Activated T-cell treated with anti-CD3 and anti-CD28 coated beads for 4 hours (primary cell): ENCODE measurements around the gene ANKRD66.
"Not testable (repeated sequence)": the region's sequence is repeated elsewhere in the genome, so short reads cannot be mapped to it uniquely, and the experiment has no call there.

Source experiments
- DNase-seq: peaks from one replicate; pipeline ENCODE4 v3.0.0-alpha.2; 2020

Gene ANKRD66

GRCh38 chr6:46746696-46747095, at the start of gene ANKRD66:
Gene ANKRD66 (plus strand): TSS chr6:46746933. CDS start chr6:46751949, 5,016 bp downstream.
- DNase-seq = no peak

- no peak for DNase-seq
Measured at GRCh38 chr6:46699970-46700369, 46.8 kb upstream of the ANKRD66 start.

- no peak for DNase-seq
Measured at GRCh38 chr6:46704562-46704961, 42.2 kb upstream of the ANKRD66 start.

GRCh38 chr6:46706464-46706863, 40.3 kb upstream of the ANKRD66 start:
- no peak for DNase-seq

DNA sequence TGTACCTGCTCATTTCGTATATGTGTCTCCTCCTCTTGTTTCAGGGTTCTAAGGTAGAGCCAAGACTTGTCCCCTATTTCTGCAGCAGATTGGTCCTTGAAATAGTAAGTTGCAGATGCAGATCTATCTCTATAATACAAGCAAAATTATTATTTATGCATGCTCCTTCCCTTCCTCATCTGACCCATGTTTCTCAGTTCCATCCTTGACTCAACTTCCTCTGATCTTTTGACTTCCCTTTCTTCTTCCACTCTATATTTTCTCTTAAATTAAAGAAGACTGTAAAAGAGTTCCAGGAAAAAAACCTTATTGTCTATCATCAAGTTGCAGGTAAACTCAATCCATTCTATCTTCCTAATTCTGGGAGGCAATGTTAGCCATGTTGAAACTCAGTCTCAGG, 35.2 kb upstream of the ANKRD66 start:
- no peak for DNase-seq

DNA sequence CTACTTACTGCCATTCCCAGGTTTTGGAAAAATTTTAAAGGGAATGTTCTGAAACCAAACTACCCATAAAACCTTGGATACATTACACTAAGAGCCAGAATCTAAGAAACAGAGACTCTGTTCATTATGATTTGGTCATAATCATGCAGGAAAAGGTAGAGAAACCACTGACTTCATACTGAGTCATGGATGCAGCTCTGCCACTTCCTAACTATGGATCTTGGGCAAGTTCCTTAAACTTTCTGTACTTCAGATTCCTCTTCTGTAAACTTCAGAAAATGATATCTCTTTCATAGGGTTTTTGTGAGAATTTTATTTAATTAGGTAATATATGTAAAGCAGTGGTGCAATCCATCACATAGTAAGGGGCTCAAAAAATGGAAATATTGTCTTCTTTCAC, 31.6 kb upstream of the ANKRD66 start:
- no peak for DNase-seq

DNA sequence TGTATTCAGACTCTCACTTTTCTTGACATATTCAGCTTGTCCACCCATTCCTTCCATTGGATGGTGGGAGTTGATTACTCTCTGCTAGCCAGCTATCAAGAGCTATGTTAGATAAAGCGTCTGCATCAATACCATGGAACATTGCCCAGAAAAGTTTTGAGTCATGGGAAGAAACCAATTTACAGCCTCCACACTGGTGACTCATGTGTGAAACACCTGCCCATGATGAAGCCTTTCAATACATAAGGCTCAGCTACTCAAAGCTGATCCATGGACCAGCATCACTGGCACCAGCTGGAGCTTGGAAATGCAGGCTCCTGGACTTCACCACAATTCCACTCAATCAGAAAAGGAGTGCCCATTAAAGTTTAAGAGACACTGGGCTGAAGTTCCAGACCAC, 27.6 kb upstream of the ANKRD66 start:
- DNase-seq = no peak

- DNase-seq = no peak
Measured at GRCh38 chr6:46720401-46720800, 26.3 kb upstream of the ANKRD66 start.

DNA sequence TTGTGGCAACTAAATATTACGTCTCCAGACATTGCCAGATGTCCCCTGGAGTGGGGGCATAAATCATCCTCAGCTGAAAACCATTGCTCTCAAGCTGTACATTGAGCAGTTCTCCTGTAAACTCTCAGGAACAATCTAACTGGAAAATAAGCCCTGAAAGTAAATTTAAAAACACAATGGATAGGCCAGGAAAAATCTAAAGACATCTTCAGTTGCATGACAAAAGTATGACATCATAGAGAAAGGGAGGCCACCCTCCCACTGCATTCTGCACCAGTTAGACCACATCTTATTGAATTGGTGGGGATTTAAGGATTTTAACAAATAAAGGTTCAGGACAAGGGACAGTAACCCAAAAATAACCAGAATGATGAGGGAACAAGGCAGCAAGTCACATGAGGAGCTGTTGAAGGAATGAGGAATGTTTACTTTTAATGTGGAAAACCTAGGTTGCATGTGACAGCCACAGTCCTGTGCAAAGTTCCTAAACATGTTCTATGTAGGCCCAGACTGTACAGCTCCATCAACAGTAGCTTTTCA, 16.9 kb upstream of the ANKRD66 start:
- no peak for DNase-seq

DNA sequence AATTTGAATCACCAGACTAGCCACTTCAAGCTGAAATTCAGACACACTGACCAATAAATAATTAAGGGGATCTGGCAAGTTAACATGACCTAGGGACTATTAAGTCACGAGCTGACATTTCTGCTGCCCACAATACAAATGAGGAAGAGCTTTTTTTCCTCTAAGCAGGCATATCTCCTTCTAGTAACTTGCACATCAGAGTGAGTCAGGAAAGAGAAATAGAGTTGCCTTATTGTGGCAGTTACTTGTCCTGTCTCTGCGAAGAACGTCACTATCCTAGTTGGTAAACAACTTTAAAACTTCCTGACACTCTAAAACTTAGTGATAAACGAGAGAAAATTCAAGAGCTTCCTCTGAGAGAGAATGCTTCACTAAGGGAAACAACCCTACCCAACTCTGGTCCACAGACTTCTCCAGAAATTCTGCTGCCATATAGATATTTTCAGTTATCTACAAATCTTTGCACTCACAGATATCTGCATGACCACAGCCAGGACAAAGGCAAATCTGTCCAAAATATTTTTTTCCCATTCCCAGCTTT, 15.7 kb upstream of the ANKRD66 start:
- no peak for DNase-seq

GRCh38 chr6:46733341-46733801, 13.4 kb upstream of the ANKRD66 start:
- no peak for DNase-seq

GRCh38 chr6:46734867-46735719, 11.6 kb upstream of the ANKRD66 start, which contains the start of gene PLA2G7:
Gene PLA2G7 (minus strand): TSS chr6:46735375. CDS start chr6:46722891, 12,484 bp downstream.
- DNase-seq = no peak

GRCh38 chr6:46735720-46736031, 11.1 kb upstream of the ANKRD66 start:
- DNase-seq = no peak

- DNase-seq = no peak
Measured at GRCh38 chr6:46736906-46737305, 9.8 kb upstream of the ANKRD66 start.

DNA sequence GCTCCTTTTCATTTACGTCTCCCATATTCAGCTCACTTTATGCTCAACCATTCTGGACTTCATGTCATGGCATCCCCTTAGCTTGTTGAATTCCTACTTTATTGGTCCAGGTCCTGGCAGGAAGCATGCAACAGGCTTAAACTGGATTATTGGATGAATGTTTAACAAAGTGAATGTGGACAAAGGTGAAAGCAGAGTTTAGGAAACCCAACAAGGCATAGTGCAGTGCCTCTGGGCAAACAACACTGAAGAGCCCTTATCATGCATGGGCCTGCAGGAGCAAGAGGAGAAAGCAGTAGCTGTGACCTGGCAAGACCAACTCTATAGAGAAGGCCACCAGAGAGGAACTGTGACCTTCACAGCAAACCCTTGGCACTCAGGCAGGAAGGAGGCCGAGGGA, 5.3 kb upstream of the ANKRD66 start:
- no peak for DNase-seq

GRCh38 chr6:46741910-46742309, 4.8 kb upstream of the ANKRD66 start:
- DNase-seq = no peak

GRCh38 chr6:46743425-46744158, 3.1 kb upstream of the ANKRD66 start:
- no peak for DNase-seq

DNA sequence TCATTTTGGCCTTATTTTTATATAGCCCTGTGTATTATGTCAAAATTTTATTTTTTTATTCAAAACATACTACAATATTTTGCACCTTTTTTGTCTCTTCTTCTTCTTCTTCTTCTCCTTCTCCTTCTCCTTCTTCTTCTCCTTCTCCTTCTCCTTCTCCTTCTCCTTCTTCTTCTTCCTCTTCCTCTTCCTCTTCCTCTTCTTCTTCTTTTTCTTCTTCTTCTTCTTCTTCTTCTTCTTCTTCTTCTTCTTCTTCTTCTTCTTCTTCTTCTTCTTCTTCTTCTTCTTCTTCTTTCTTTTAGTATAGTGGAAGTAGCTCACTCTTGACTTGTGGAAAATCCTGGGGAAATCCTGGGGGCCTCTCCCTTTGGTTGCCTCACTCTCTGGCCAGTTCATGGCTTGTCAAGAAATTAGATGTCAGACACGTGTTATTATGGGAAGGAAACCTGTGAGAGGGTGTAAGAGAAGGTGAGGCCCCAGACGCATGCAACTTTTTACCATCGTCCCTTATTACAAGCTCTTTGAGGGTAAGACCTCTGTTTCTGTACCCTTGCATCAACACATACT, 2.5 kb upstream of the ANKRD66 start:
- not testable (repeated sequence) for DNase-seq

GRCh38 chr6:46745973-46746372, 760 bp upstream of the ANKRD66 start:
- DNase-seq = no peak

GRCh38 chr6:46748940-46749503, 2.3 kb downstream of the ANKRD66 start:
- DNase-seq = no peak

DNA sequence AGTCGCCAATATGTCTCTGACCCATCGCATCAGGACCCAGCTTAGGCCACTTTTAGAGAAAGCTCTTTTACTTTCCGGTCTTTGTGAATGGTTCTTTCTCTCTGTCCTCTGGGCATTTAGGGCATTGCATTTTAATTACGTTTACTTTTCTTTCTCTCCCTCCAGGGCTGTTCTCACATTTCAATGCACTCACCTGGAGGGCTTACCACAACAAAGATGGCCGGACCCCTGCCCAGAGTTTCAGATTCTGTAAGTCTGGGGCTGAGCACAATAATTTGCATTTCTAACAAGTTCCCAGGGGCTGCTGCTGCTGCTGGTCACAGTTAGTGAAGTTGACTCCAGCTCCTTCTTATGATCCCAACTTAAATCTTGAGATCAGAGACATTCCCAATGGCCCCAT, 3.0 kb downstream of the ANKRD66 start:
- DNase-seq = no peak

GRCh38 chr6:46751658-46752057, 4.9 kb downstream of the ANKRD66 start:
- DNase-seq = no peak

- DNase-seq = no peak
Measured at GRCh38 chr6:46755865-46756264, 9.1 kb downstream of the ANKRD66 start.
